HG03159 (cell line): ENCODE data around the gene NUDT22.

ENCODE experiments used
- ATAC-seq: cut with Tn5 transposase; IDR thresholded peaks from one replicate; pipeline ENCODE4 v1.9.1; 2021; ENCODE audit warnings: mild to moderate bottlenecking, moderate library complexity; ENCODE audit not compliant: unreplicated experiment

NUDT22 gene

GRCh38 chr11:64268893-64269539 lies 42.9 kb downstream of the NUDT22 start:
- peak; percentile 18 for ATAC-seq

GRCh38 chr11:64269540-64270220 lies 43.6 kb downstream of the NUDT22 start:
- peak; percentile 50 for ATAC-seq

GRCh38 chr11:64275031-64275800 lies 49.1 kb downstream of the NUDT22 start:
- no peak for ATAC-seq

- no peak for ATAC-seq
These were observed 49.8 kb downstream of the NUDT22 start for GRCh38 chr11:64275841-64276240.

- no peak for ATAC-seq
These were observed 50.8 kb downstream of the NUDT22 start for GRCh38 chr11:64276653-64277431.

- no peak for ATAC-seq
These were observed 52.6 kb downstream of the NUDT22 start for GRCh38 chr11:64278576-64279190.
